Measurements from ENCODE around the gene DNAJA1.
A peak's percentile ranks its signal among the peaks of the same experiment; 100 is the strongest.
"Not testable (repeated sequence)": the region's sequence is repeated elsewhere in the genome, so short reads cannot be mapped to it uniquely, and the experiment has no call there.

The DNAJA1 gene

DNA sequence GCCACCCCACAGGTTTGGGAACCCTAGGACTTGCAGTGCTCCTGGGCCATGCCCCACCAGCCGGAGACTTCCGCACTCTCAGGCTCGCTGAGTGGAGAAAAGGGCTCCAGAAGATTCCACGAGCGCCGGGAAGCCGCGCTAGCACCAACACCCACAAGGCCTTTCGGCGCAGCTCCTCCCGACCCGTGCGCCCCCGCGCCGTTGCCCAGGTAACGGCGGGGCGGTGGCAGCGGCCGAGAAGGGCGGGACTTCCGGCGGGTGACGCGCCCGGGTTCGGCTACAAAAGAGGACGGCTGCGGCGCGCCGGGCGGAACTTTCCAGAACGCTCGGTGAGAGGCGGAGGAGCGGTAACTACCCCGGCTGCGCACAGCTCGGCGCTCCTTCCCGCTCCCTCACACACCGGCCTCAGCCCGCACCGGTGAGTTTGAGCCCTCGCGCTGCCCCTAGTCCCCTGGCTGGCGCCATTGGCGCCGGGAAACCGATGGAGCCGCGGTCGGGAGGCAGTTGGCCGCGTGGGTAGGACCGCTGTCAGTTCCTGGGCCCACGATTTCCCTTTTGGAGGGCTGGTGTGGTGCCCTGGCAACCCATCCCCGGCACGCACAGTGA lies at the start of gene DNAJA1:
Gene DNAJA1, plus strand, starts transcription at position 308 of the 606 bp plus-strand sequence. CDS start 1,212 bp downstream, outside the sequence.
- H3K4me3 ChIP-seq (ENCODE audit: low read depth, low read length) = peak within 1 kb of the TSS; percentile 94

DNA sequence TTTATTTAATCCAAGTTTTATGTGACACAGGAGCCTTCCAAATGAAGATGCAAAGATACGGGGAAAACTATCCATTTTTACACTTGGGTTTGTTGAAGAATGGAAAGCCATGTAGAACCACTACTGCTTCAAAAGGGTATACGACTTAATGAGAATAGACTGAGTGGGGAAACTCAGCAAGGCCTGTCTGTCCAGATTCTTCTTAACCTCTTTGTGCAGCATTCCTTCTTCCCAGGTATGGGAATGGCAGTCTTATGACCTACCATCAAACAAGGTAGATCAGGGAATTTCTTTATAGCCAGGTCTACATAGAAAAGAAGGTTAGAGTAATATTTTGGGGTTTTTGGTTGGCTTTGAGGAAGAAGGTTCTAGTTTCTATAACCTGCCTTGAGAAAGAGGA lies 47.0 kb upstream of the DNAJA1 start:
- no peak overlapping the region for H3K4me3 ChIP-seq (ENCODE audit: low read depth, low read length)

DNA sequence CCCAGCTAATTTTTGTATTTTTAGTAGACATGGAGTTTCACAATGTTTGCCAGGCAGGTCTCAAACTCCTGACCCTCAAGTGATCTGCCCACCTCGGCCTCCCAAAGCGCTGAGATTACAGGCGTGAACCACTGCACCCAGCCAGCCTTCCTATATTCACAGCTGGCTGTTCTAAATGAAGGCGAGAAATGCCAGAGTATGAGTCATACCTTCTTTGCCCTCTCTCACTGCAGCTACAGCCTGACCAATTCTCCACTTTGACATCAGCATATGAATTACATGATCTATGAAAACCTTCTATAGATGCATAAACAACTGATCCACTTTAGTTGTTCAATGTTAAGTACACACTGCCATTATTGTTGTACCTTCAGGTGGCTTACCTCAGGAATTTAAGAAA lies 38.1 kb upstream of the DNAJA1 start:
- H3K4me3 ChIP-seq (ENCODE audit: low read depth, low read length) = no peak overlapping the region

DNA sequence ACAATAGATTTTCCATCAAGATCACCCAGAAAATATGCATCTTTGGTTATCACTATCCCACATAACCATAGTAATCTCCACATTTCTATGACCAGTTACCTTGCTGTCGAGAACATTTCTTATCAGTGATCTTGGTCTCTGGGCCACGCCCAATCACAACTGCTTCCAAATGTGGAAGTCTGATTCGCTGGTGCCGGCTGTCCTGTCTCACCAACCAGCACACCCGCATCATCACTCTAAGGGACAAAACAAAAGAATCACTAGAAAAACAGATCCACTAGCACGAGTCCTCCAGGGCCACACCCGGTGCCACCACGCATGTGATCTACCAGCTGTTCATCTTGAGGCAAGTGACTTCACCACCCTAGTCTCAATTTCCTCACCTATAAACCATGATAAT lies 35.4 kb upstream of the DNAJA1 start:
- no peak overlapping the region for H3K4me3 ChIP-seq (ENCODE audit: low read depth, low read length)

DNA sequence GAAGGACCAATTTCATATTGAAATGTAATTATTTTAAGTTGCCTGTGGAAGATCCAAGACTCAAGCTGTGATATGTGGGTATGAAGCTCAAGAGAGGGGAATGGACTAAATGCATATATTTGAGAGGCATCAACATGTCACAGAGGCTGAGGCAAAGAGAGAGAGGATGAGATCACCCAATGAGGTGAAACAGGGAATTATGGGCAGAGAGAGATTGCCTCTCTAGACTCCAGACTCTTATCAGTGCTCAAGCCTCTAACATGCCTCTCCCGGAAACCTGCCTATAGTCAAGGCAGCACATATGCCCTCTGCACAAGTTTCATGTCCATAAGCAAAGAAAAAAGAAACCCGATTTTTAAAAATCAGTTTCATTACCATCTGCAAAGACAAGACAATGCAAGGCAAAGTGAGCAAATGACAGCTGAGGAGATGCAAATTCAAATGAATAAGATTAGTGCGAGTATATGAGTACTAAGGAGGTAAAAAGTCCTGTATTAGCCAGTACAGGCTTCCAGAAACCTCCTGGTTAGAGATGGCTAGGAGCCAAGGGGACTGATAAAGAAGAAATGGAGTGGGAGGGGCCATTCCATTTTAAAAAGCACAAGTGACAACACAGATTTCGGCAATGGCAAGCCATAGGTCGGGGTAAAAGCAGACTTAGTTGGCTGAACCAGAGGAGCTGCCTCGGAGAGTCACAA lies 33.0 kb upstream of the DNAJA1 start:
- H3K4me3 ChIP-seq (ENCODE audit: low read depth, low read length) = no peak overlapping the region

DNA sequence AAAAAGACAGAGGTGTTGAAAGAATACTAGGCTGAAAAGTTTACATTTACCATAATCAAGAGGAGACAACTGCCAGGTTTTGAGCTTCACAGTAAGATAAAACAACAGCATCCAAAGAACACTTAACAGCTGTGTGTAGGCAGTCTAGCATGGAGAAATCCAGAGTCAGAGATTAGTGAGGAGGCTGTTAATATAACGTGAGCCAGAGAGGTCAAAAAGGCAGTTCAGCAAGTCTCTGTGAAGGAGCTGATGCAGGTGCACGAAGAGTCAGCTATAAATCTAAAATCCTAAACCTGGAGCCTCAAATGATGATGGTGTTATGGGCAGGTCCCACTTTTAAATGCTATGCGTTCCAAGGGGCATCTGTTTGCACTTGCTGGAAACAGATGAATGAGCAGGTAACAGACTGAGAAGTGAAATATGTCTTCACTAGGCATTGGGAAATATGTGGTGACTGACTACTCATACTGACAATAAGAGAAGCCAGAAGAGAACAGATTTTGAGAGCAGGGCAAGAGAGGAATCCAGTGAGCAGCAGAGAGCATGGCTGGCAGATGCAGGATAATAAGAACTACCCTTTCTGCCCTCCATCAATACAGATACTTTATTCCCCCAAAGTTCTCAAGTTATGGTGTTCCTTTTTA lies 32.4 kb upstream of the DNAJA1 start:
- H3K4me3 ChIP-seq (ENCODE audit: low read depth, low read length) = no peak overlapping the region

DNA sequence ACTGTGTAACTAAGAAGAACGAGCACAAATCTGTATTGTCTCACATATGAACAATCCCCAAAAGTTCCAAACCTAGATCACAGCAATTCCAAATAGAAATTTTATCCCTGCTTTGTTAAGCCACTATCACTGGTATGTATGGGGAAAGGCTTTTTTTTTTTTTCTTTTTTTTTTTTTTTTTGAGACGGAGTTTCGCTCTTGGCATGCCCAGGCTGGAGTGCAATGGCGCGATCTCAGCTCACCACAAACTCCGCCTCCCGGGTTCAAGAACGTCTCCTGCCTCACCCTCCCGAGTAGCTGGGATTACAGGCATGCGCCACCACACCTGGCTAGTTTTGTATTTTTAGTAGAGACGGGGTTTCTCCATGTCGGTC lies 24.4 kb upstream of the DNAJA1 start:
- H3K4me3 ChIP-seq (ENCODE audit: low read depth, low read length) = peak overlapping the region; percentile 93

DNA sequence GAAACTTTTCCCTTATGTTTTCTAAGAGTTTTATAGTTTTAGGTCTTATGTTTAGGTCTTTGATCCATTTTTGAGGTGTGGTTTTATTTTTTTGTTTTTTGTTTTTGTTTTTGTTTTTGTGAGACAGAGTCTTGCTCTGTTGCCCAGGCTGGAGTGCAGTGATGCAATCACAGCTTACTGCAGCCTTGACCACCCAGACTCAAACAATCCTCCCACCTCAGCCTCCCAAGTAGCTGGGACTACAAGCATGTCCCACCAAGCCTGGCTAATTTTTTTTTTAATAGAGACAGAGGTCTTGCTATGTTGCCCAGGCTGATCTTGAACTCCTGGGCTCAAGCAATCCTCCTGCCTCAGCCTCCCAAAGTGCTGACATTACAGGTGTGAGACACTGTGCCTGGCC lies 19.7 kb upstream of the DNAJA1 start:
- H3K4me3 ChIP-seq (ENCODE audit: low read depth, low read length) = not testable (repeated sequence)

DNA sequence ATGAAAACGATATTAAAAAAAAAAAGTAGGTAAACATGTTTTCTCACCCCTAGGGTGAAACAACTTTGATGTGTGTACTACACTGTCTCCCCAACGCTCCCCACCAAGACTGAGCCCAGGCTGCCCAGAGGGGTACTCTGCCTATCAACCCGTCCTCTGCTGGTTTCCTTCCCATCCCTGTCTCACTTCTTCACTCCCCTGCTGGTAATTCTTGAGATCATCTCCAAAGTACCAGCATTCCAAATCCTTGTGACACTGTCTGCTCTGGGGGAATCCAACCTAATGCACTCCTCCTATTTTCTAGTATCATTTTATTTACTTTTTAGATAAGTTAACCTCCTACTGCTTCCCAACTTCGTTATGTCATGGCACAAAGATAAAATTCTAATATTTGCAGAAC lies 17.3 kb upstream of the DNAJA1 start:
- no peak overlapping the region for H3K4me3 ChIP-seq (ENCODE audit: low read depth, low read length)

DNA sequence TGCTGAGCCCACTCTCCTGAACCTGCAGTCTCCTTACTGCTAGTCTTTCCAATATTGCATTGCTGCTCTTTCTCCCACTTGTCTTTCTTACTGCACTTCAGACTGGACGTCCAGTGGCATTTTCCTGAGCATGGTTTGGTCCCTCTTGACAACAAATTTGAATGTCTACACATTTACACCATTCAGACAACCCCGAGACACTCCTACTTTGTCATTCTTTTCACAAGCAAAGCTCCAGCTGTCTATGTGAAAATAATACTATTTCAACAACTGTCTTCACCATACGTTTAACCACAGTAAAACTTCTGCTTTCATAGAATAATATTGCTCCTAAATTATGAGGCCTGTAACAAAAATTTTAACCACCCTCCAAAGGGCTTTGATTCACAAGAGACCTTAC lies 13.2 kb upstream of the DNAJA1 start:
- no peak overlapping the region for H3K4me3 ChIP-seq (ENCODE audit: low read depth, low read length)

DNA sequence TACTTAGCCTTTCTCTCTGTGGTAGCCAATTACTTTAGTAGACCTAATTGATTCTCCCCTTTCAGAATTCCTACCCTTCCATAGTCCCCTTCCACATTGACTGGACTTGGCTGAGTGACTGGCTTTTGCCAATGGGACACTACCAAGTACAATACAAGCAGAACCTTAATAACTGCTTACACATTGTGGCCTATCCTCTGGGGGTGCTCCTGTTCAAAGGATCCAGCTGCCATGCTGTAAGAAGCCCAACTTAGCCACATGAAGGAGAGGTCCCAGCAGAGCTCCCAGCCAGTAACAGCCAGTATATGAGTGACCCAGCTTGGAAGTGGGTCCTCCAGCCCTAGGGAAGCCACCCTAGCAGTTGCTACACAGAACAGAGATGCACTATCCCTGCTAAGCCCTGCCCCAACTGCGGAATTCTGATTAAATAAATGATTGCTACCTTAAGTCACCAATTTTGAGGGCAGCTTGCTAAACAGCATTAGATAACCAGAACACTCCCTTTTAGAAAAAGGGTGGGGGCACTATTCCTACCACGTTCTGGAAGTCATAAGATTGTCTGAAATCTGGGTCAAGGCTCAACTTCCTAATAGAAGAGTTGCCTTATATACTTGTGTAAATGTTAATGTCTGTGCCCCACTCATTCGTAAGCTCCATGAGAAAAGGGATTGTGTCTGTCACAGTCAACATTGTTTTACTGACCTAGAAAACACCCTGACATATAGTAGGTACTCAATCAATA lies 12.6 kb upstream of the DNAJA1 start:
- H3K4me3 ChIP-seq (ENCODE audit: low read depth, low read length) = no peak overlapping the region

DNA sequence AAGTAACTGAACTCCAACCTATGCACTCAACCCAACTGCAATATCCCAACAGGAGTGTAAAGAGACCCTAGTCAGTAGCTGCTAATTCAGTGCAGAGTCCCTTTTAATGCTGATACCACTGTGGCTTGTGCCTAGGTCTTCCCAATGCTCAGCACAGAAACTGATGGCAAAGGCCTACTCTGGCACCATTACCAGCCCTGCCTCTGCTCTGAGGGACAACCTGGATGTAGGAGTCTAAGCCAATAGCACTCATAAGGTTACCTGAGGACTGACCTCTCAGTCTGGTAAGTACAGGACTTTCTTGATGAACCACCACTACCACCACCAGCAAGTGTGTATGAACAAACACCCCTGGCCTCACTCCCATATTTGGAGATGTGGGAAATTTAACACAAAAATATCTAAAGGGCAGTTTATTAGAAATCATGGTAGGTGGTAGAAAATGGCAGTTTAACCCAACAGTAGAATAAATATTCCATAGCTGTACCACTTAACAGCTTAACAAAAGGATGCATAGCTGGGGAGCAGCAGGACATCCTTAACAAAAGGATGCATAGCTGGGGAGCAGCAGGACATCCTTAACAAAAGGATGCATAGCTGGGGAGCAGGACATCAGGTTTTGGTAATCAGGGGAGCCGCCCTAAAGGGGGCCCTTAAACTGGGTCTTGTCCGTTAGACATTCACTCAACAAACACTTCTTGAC lies 11.0 kb upstream of the DNAJA1 start:
- no peak overlapping the region for H3K4me3 ChIP-seq (ENCODE audit: low read depth, low read length)

DNA sequence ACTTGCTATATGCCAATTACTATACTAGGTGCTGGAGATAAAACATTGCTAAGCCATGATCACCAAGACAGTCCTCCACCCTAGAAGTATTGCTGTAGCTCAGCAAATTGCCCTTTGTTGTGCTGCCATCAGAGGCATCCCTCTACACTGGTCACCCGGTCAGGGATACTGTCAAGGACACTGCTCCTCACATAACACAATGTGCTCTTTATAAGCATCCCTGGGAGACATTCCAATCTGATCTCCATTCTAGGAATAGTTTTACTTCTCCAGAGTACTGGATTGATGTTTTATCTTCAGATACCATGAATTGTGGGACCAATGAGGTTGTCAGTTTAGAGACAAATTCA lies 10.4 kb upstream of the DNAJA1 start:
- H3K4me3 ChIP-seq (ENCODE audit: low read depth, low read length) = no peak overlapping the region

DNA sequence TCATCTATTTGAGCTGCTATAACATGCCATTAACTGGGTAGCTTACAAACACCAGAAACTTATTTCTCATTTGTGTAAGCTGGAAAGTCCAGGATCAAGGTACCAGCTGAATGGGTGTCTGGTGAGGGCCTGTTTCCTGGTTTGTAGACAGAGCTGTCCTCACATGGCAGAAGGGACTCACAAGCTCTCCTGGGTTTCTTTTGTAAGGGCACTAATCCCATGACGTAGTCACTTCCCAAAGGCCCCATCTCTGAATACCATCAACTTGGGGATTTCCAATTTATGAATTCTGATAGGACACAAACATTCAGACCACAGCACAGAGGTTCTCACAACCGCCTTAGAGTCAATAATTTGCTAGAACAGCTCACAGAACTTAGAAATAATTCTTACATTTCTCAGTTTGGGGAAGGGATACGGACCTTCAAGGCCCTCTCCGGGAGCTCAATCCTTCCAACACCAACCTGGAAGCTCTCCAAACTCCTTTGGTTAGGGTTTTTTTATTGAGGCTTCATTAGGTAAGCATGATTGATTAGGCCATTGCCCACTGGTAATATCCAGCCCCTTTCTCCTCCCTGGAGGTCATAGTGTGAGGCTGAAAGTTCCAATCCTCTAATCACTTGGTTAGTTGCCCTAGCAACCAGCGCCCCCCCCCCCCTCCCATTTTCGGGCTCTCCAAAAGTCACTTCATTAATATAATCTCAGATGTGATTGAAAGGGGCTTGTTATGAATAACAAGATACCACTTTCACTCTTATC lies 7.6 kb upstream of the DNAJA1 start:
- no peak overlapping the region for H3K4me3 ChIP-seq (ENCODE audit: low read depth, low read length)

DNA sequence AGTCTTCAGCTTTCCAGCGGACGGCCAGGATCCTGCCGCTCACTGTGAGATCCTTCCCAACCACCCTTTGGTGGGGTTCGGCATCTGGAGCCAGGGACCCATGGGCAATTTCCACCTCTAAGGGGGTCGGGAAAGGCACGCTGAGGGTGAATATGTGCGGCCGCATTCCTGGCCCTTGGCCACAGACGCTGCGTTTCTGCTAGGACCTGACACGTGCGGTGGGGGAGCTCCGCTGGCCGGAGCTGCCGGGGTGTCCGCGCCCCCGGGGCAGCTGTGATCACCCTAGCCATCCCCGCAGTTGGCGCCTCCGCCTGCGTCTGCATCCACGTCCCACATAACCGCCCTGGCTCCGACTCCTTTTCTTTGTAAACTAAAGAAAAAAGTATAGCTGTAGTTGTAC lies 5.3 kb upstream of the DNAJA1 start:
- no peak overlapping the region for H3K4me3 ChIP-seq (ENCODE audit: low read depth, low read length)

DNA sequence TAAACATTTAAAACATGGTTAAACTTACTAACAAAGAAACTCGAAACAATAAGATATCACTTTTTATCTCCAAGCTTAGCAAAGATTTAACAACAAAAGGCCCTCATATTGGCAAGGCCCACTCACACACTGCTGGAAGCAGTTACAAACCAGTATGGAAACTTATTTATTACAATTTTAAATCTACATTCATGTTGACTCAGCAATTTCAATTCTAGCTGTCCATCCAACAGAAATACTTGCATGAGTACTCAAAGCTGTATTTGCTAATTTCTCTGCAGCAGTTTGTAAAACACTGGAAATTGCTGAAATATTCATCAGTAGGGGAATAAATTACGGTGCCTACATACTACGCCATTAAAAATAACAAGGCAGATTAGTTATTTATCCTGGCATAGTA lies 2.8 kb upstream of the DNAJA1 start:
- H3K4me3 ChIP-seq (ENCODE audit: low read depth, low read length) = no peak overlapping the region

DNA sequence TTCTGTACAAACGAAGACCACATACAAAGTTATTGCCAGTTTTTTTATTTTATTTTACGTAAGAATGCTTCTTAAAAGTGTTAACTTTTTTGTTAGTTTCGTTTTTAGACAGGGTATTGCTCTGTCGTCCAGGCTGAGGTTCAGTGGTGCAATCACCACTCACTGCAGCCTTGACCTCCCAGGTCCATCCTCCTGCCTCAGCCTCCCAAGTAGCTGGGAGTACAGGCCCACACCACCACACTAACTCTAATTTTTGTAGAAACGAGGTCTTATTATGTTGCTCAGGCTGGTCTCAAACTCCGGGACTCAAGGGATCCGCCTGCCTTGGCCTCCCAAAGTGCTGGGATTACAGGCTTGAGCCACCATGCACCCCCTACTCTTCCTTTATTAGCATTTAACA lies 2.3 kb upstream of the DNAJA1 start:
- H3K4me3 ChIP-seq (ENCODE audit: low read depth, low read length) = no peak overlapping the region

DNA sequence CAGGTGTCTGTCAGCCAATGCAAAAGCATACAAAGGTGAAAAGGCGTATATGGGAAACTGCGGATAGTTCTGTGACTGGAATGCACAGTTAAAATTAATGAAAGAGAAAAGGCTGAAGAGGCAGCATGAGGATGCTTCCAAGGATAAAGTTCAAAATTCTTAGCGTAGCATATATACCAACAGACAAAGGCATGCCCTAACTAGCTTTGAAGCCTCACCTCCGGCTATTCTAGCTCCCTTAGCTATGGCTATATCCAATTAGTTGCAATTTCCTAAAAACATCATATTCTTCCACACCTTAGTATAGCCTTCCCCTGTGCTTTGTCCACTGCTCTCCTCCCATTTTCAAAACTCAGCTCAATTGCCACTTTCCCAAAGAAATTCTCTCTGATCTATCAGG lies 1.4 kb upstream of the DNAJA1 start:
- peak overlapping the region; percentile 94 for H3K4me3 ChIP-seq (ENCODE audit: low read depth, low read length)

DNA sequence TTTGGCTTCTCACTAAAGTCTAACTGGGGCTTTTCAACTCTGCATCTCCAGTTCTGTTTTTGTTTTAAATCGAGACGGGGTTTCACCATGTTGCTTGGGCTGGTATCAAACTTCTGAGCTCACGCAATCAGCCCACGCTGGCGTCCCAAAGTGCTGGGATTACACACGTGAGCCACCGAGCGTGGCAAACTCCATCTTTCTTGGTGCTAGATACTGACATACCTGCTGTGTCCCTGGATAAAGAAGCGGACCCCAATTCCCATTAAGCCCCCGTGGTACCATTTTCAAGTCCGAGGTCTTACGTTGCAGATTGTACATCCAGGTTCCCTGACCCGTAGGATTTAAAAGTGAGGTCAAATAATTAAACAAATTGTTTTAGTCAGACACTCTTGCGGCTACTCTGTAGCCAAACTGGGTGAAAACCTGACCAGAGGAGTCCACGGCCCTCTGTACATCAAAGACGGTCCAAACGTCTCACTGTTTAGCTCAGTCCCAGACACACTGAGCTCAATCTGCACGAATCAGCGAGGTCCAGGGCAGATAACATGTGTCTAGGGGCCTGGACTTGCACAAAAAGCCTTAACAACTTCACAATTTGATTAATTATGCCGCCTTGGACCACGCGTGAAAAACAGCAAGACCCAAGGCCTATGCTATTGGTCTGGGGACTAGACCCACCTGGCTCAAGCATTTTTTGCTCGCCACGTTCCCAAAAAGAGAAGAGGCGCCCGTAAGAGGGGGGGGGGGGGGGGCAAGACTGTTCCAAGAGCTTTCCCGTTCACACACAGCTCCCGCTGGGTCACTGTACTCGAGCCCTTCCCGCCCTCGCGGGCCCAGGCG lies 727 bp upstream of the DNAJA1 start:
- peak overlapping the region; percentile 94 for H3K4me3 ChIP-seq (ENCODE audit: low read depth, low read length)

All from iPS-11a (cell line).